Stimulated activated CD8-positive, alpha-beta memory T cell treated with anti-CD3 and anti-CD28 coated beads, Interleukin-2, amount 100 ng/mL, for 48 hours (primary cell): Measurements from ENCODE around the gene HOXB4.
A peak's percentile ranks its signal among the peaks of the same experiment; 100 is the strongest.

ENCODE experiments used
- DNase-seq, 2 donors: peaks; one replicate each; pipeline ENCODE4 v3.0.0-alpha.2; 2020; ENCODE audit warnings: low read depth in 2 of 2

HOXB4 gene

DNA sequence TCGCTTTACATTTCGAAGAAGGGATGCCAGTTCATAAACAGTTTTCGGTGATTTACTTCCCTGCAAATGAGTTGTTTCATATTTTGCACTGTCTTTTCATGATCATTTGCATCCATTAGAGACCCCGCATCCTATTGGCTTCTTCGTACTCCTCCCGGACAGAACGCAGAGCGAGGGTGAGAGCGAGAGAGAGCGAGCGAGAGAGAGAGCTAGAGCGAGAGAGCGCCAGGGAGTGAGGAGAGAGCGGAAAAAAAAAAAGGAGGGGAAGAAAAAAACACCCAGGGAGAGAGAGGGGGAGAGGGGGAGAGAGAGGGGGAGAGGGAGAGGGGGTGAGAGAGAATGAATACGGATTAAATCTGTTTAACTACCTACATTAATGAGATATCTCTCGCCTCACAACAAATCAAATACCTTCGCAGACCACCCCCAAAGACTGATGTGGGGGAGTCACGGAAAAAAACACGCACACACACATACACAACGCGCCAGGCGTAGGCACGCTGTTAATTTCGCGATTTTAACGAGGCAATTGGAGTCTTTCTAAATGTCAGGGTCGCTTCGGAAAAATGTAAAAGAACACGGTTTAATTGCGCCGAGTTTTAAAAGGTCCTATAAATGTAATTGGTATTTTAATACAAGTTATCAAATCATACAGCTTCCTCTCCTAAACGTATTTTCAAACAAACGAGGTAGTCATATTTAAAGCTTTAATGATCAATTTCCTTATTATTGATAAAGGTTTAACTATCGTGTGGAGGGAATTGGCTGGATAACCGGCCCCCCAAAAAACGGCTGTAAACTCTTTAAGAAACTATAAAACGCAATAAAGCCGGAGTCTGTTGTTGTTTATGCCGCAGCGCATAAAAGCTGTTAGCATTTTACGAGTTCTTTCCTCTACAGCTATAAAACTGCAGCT is 37.2 kb upstream of the HOXB4 start, which contains the start of gene HOXB8:
Gene HOXB8 (minus strand): TSS at position 246 of the 916 bp plus-strand sequence. CDS start 588 bp downstream, outside the sequence.
- DNase-seq, result no peak

GRCh38 chr17:48613862-48614694 is 35.9 kb upstream of the HOXB4 start:
- no peak for DNase-seq

- DNase-seq, result no peak
Observed at GRCh38 chr17:48612854-48613691, 34.9 kb upstream of the HOXB4 start.

DNA sequence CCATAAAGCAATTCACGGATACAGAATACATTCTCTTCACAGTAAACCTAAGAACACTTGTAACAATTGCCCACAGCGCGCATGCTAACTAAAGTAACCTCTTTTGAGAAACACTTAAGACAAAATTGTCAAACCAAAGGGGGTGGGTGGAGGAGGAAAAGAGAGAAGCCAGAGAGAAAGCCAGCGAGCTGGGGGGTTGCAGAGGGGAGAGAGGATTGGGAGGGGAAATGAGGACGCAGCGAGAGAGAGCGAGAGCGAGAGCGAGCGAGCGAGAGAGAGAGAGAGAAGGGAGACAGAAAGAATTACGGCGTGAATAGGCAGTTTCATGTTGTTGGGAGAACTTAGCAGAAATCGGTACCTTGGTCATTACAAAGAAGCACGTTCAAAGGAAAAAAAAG is 34.3 kb upstream of the HOXB4 start:
- no peak for DNase-seq

- no peak for DNase-seq
Observed at GRCh38 chr17:48611681-48612455, 33.7 kb upstream of the HOXB4 start.

GRCh38 chr17:48611213-48611612 is 33.1 kb upstream of the HOXB4 start:
- DNase-seq, result no peak

- peak; percentile 62 to 68 for DNase-seq
Observed at GRCh38 chr17:48610282-48611211, 32.4 kb upstream of the HOXB4 start, which contains the start of gene HOXB7. Gene HOXB7 (minus strand): TSS chr17:48611017. CDS start chr17:48610918, 99 bp downstream.

DNA sequence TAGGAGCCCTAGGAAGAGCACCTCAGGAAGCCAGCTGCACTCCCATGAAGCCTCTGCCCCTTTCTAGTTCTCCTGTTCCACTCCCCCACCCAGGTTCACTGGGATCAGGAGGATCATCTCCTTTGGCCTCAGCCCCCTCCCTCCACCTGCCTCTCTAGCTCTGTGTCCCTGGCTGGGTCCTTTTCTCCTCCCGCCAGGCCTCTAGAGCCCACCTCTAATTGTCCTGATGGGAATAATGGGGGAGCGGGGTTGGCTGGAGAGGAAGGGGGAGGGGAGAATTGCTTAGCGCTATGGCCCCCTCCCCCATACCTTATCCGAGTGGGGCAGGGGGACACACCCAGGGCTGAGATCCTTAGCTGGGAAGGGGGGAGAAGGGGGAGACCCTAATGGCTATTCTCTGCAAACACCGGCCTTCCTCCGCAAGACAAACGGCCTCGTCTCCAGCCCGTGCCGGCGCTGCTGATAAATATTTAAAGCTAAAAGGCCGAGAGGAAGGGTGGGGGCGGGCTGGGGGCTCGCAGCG is 31.7 kb upstream of the HOXB4 start:
- no peak for DNase-seq

GRCh38 chr17:48609033-48609432 is 30.9 kb upstream of the HOXB4 start:
- DNase-seq, result no peak

GRCh38 chr17:48608494-48608834 is 30.3 kb upstream of the HOXB4 start:
- DNase-seq, result no peak

DNA sequence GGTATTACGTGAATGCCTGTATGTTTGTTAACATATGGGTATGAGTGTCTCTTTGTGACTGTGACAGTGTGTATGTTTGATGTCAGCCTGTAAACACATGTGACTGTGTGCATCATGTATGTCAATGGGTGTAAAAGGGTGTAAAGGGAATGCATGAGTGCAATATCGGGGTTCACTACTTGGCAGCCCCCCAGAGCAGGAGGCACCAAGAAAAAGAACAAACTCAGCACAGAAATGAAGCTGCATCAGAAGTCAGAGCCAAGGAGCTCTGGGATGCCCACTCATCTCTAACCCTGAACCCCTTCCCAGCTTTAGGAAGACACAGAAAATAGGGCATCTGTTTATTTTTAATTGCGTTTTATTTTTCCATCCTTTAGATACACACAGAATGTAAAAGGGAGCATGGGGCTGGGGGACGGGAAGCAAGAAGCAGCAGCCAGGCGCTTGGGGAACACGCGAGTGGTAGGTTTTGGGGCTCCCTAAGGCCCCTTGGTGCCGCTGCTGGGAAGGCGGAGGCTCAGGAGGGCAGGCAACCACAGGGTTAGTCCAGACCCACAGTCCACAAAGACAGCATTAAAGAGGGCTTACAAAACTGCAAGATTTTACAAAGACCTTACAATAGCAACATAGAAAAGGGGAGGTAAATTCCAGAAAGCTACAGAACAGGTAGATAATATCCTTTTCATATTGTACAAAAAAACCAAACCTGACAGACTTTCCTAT is 28.9 kb upstream of the HOXB4 start:
- DNase-seq, result no peak

DNA sequence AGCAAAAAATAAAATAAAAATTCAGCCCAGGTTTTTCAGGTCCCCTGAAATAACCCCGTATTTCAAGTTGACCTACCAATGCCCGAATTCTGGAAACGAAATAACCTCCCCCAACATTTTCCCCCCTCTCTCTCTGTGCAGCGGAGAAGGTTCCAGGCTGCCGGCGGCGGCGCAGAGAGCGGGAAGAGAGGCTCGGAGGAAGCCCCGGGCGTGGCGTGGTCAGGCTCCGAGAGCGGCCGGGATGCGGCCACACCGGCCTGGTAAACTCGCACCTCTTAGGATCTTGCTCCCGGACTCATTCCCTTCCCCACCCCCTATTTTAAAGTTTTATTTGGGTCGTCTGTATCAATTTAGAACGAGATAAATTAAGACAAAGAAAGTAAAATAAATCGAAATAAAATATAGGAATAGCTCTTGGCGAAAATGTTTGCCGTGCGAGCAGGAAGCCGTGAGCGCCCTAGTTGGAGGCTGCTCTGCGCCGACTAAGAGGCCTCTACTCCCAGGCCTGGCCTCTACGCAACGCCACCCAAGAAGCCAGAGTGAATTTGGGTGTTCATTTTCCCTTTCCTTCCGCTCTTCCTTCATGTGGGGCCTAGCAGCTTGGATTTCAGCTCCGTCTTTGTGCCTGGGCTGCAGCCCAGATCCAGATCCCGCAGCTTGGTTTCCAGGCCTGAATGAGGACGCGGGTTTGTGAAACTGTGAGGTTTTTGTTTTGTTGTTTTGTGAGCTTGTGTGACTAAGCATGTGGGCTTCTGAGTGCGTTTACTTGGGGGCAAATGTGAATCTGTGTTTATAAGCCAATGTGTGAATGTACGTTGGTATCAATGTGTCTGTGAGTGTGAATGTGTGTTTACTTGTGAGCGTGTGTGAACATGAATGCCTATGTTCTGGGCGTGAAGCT is 28.1 kb upstream of the HOXB4 start:
- no peak for DNase-seq

- DNase-seq, result no peak
Observed at GRCh38 chr17:48605409-48605919, 27.3 kb upstream of the HOXB4 start.

GRCh38 chr17:48604770-48605329 is 26.7 kb upstream of the HOXB4 start, which contains the start of gene HOXB6:
Gene HOXB6 (minus strand): TSS chr17:48604986. CDS start chr17:48598150, 6,836 bp downstream.
- DNase-seq, result no peak

- DNase-seq, result no peak
Observed at GRCh38 chr17:48603959-48604769, 26.0 kb upstream of the HOXB4 start.
